ENCODE data around the gene MASP1.

DNA sequence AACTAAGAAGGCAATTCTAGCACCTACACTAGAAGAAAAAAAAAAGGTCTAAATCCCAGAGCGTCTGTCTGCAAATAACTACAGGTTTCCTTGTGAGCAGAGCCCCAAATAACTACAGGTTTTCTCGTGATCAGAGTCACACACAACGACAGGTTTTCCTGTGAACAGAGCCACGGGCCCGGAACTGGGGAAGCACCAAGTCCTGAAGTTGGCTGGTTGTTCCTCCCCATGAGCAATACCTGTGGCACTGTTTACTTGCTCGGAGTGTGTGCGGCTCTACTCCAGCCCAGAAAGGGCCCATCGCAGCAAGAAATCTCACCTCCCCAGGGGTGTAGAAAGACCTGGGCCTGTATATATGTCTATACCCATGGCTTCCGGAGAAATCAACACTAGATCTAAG, 644 bp upstream of the MASP1 start:
- TF ChIP-seq ZFP30 (CRISPR knock-in tag; IDR thresholded peaks at IDR 0.05): no peak
- TF ChIP-seq ZFP3 (CRISPR knock-in tag; IDR thresholded peaks at IDR 0.05): no peak
- TF ChIP-seq ESRRG (CRISPR knock-in tag; IDR thresholded peaks at IDR 0.05): no peak
- no peak for TF ChIP-seq RARB (CRISPR knock-in tag; IDR thresholded peaks at IDR 0.05)

Data from SK-N-SH treated with all-trans-retinoic acid at 6 μM for 48 hours (cell line).